Measurements from ENCODE around the gene LRRC61. TPM values are rescaled to one million over a fixed set of nuclear protein-coding genes. Genes with fewer than 3 reads are reported as not detected.

LRRC61 gene
- total RNA-seq: 10.4 and 10.6 TPM in 2 replicates

GRCh38 chr7:150322833-150323681 lies at the start of gene LRRC61, which contains the start of gene ACTR3C:
LRRC61 (plus strand) TSS chr7:150323355; CDS start chr7:150336862, 13,507 bp downstream.
ACTR3C (minus strand) TSS chr7:150323545; CDS start chr7:150295296, 28,249 bp downstream.

GRCh38 chr7:150341263-150342120 lies 18.3 kb downstream of the LRRC61 start, which contains the start of gene RARRES2:
RARRES2 (minus strand) TSS chr7:150341629; CDS start chr7:150340609, 1,020 bp downstream.

GRCh38 chr7:150368096-150368883 lies 45.1 kb downstream of the LRRC61 start, which contains the start of gene REPIN1:
REPIN1 (plus strand) TSS chr7:150368822; CDS start chr7:150369712, 890 bp downstream.

GRCh38 chr7:150378853-150379440 lies 55.8 kb downstream of the LRRC61 start, which contains the start of gene ZNF775:
ZNF775 (plus strand) TSS chr7:150379330; CDS start chr7:150388471, 9,141 bp downstream.

Other genes starting within 250 kb of the LRRC61 start
- 4.5 and 11.6 TPM in 2 replicates for gene ACTR3C, start 190 bp downstream of the LRRC61 start, total RNA-seq
- gene RARRES2, start 18.3 kb downstream of the LRRC61 start, total RNA-seq: 0.21 and 9.2 TPM in 2 replicates
- 28.0 and 47.5 TPM in 2 replicates for gene REPIN1, start 45.5 kb downstream of the LRRC61 start, total RNA-seq
- gene ZNF775, start 56.0 kb downstream of the LRRC61 start, total RNA-seq: 3.4 and 3.8 TPM in 2 replicates
- gene GIMAP8, start 127.3 kb downstream of the LRRC61 start, total RNA-seq: under 0.01 and 0.21 TPM in 2 replicates
- gene GIMAP7, start 191.5 kb downstream of the LRRC61 start, total RNA-seq: under 0.01 TPM in 1 of 2 replicates, not detected in the other
- gene GIMAP4, start 244.0 kb downstream of the LRRC61 start, total RNA-seq: 0.21 and 2.2 TPM in 2 replicates

Data from tracheal epithelial cell (primary cell).